Activated CD4-positive, alpha-beta T cell treated with anti-CD3 and anti-CD28 coated beads, Interleukin-2, amount 50 U/mL, for 1 hour (primary cell): Measurements from ENCODE around the gene EFNA2.
"Not testable (repeated sequence)": the region's sequence is repeated elsewhere in the genome, so short reads cannot be mapped to it uniquely, and the experiment has no call there.

Source experiments
- DNase-seq: peaks from one replicate; pipeline ENCODE4 v3.0.0-alpha.2; 2020

Gene EFNA2

DNA sequence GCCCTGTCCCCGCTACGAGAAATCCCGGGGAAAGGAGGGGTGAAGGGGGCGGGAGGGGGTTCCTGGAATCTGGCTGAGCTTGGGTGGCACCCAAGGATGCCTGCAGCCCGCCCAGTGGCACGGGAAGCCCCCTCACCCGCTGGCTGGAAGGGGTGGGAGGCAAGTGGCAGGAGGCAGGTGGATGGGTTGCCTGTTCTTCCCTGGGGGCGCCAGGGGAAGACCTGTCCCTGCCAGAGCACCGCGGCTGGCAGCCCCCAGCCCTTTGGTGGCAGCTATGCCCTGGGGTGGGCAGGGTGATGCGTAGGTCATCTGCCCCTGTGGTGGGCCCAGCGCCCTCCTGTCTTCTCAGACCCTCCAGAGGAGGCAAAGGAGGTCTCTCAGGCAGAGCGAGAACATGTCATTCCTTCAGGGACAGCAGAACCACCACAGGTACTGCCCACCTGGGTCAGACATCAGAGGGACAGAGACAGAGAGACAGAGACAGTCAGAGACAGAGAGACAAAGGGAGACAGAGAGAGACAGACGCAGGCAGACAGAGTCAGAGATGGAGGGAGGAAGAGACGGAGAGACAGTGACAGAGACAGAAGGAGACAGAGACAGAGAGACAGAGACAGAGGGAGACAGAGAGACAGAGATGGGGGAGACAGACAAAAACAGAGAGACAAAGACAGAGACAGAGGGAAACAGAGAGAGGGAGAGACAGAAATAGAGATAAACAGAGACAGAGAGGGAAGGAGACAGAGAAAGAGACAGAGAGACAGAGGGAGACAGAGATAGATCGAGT is 36.7 kb downstream of the EFNA2 start:
- DNase-seq, result no peak

DNA sequence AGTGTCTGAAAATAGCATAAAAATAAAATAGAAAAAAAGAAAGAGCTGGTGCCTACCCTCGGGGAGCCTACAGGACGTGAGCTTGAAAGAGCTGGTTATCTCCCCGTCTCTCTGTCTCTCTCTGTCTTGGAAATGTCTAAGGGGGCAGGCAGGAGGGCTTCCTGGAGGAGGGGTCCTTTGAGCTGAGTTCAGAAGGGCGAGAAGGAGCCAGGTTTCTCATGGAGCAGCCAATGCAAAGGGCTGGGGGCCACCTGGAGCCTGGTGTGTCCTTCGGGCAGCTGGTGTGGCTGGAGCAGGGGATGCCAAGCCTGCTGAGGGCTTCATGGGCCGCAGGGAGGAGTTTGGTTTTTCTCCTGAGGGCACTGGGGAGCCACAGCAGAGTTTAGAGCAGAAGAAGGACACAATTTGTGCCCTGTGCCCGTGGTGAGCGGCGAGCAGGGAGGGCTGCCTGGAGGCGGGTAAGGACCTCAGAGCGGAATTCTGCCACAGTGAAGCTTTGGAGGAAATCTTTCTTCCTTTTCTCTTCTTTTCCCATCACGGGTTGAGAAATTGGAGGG is 38.7 kb downstream of the EFNA2 start:
- DNase-seq, result no peak

- DNase-seq, result peak; percentile 30
Measured at GRCh38 chr19:1324806-1325567, 39.3 kb downstream of the EFNA2 start.

DNA sequence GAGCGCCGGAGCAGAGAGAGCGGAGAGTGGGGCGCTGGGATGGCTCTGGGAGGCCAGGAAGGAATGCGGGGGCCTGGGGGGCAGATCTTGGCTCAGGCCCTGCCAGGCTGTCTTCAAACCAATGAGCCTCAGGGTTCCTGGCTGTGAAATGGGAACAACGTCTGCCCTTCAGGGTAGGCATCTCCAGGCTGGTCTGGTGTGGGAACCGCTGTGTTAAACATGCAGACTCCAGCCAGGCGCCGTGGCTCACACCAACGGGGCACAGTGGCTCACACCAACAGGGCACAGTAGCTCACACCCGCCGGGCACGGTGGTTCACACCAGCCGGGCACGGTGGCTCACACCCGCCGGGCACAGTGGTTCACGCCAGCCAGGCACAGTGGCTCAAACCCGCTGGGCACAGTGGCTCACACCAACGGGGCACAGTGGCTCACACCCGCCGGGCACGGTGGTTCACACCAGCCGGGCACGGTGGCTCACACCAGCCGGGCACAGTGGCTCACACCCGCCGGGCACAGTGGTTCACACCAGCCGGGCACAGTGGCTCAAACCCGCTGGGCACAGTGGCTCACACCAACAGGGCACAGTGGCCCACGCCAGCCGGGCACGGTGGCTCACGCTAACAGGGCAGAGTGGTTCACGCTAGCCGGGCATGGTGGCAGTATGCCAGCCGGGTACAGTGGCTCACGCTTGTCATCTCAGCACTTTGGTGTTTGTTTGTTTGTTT is 40.1 kb downstream of the EFNA2 start:
- no peak for DNase-seq

GRCh38 chr19:1327125-1327524 is 41.5 kb downstream of the EFNA2 start:
- no peak for DNase-seq

DNA sequence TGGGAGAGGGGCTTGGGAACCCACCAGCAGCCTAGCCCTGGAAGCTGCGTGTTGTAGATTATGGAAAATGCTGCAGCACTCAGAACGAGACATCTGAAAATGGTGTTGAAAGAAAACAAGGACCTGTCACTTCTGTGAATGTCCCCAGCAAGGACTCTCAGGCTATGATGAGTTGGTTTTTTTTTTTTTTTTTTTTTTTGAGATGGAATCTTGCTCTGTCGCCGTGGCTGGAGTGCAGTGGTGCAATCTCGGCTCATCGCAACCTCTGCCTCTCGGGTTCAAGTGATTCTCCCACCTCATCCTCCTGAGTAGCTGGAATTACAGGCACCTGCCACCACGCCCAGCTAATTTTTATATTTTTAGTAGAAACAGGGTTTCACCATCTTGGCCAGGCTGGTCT is 46.5 kb downstream of the EFNA2 start:
- DNase-seq, result not testable (repeated sequence)

DNA sequence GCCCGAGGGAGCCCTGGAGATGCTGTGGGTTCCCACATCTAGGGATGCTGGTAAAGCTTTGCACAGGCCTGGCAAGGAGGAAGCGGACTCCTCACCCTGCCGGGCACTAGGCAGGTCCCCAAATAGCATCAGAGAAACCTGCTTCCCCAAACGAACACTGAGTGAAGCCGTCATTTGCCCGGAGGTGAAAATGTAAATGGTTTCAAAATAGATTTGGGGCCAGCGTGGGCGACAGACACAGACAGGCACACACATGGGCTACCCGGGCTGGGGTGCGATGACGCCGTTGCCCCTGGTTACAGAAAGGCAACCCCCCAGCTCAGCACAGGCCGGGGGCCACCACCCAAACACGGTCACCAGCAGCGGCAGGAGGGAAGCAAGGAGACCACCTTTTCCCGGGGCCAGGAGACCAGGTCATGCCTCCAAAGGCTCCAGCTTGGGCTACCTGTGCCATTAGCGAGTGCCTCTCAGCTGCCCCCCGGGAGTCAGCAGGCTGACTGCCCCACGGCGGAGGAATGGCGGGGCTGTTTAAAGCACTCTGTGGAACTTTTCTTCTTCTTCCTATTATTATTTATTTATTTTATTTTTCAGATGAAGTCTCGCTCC is 50.5 kb downstream of the EFNA2 start:
- DNase-seq, result no peak

DNA sequence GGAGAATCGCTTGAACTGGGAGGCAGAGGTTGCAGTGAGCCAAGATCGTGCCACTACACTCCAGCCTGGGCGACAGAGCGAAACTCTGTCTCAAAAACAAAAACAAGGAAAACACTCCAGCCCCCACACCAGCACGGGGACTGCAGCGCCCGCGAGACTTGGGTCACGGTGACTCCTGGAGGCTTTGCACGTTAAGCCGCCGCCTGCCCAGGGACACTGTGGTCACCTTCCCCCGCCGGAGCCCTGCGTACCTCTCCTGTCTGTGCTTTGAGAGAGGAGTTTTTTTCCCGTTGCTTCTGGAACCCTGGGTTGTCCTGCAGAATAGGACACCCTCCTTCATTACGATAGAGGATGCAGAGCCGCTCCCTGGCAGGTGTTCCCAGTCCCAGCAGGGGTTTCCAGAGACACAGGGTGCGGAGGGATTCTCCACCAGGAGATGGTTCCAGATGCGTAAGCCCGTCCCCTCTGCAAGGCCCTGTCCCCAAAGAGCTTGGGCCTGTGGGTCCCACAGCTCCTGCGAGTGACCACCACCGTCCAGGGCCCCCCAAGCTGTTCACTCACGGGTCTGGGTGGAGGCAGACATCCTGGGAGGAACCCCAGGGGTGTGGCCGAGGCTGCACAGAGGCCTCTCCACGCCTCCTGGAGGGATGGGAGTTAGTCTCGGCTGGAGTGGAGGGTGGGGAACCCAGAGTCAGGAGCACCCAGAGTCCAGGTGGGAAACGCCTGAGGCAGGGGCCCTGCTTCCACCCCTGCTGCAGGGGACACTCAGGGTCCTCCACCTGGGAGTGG is 55.2 kb downstream of the EFNA2 start:
- DNase-seq, result no peak

DNA sequence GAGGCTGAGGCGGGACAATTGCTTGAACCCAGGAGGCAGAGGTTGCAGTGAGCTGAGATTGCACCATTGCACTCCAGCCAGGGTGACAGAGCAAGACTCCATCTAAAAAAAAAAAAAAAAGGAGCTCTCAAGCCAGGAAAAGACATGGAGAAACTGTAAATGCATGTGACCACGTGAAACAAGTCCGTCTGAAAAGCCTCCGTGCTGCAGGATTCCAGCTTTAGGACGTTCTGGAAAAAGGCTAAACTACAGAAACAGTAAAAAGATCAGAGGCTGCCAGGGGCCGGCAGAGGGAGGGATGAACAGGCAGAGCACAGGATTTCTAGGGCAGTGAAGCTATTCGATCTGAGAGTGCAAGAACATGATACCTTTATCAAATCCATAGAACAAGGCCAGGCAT is 57.4 kb downstream of the EFNA2 start:
- no peak for DNase-seq

GRCh38 chr19:1349211-1349610 is 63.5 kb downstream of the EFNA2 start:
- DNase-seq, result no peak

DNA sequence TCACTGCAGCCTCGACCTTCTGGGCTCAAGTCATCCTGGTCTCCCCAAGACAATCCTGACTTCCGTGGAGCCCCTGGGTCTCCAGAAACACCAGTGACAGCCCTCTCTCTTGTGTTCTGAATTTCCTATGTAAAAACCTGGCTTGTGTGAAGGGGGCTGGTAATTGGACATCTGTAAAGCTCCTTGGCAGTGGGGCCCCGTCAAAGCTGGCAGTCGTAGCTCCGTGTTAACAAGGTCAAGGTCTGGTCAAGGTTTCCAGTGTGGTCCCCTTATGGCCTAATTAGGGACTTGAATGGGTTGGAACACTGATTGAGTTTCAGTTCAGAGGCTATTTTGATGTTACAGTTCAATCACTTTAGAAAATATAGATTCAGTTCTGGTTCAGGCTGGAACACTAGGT is 65.2 kb downstream of the EFNA2 start:
- DNase-seq, result no peak
